ENCODE measurements around the gene NELL2.
A peak's percentile ranks its signal among the peaks of the same experiment; 100 is the strongest.
"Not testable (repeated sequence)": the region's sequence is repeated elsewhere in the genome, so short reads cannot be mapped to it uniquely, and the experiment has no call there.

The NELL2 gene

GRCh38 chr12:44875954-44876543, at the start of gene NELL2:
Gene NELL2 (minus strand): TSS chr12:44876315. CDS start chr12:44875869, 446 bp downstream.
- DNase-seq, result peak; percentile 44

DNA sequence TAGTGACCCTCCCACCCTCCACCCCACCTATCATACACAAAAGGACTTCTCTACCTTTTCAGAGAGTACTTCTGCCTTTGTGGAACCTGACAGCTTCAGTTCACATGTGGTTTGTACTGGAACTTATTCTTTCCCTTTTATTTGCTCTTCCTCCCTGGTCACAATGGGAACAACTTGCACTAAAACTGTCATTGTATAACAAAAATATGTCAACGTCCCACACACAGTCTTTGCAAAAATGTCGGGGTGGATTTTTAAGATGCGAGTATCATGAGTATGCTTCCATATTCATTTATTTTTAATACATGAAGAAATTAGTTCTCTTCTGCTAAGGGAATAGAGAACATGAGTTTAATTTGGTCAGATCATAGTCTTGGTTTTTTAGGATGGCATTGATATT, 45.6 kb upstream of the NELL2 start:
- DNase-seq, result no peak

DNA sequence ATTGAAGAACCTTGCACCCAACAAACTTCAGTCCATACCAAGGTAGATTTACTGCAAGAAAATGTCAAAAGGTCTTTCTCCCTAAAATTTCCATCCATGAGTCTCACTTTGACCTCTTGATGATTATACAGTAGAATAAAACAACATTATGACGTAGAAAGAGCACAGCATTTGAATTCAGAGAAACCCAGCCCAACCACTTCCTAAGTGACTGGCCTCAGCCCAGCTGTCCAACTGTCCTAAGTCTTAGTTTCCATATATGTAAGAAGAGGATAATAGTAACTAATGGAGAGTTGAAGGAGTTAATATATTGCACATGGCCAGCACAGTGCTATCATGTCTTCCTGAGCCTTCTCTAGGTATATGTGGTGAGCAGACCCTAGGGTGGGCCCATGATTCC, 41.0 kb upstream of the NELL2 start:
- no peak for DNase-seq

DNA sequence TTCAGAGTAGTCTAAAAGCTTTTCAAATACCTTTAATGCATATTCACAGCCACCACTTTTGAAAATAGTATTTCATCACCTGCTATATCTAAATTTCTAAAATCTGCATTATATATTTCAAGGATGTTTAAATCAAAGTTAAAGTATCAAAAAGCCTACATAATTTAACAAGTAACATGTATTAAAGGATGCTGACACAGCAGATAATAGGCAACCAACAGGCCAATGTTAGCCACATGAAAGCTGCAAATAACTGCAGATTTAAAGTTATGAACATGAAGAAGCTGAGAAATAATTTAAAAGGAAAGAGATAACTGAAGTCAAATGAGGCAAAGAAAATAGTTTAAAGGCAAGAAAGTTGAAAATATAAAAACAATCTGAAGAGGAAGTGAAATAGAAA, 39.8 kb upstream of the NELL2 start:
- DNase-seq, result no peak

DNA sequence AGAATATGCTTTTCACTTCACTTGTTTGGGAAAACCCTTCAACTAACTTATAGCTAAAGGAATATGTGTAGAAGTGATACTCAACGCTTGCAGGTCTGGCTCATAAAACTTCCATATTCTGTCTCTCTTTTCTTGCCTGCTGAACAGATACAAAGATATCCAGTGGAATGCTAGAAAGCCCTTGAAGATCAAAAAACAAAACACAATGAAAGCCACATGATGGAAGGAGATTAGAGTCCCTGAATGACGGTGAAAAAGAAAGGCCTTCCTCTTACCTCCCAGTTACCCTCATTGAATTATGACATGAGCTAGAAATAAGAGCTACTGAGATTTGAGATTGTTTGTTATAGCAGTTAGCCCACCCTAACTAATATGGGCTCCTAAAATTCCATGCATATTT, 28.2 kb upstream of the NELL2 start:
- DNase-seq, result no peak

GRCh38 chr12:44898108-44898507, 22.0 kb upstream of the NELL2 start:
- not testable (repeated sequence) for DNase-seq

GRCh38 chr12:44889926-44890325, 13.8 kb upstream of the NELL2 start:
- no peak for DNase-seq

- no peak for DNase-seq
Measured at GRCh38 chr12:44889162-44889561, 13.0 kb upstream of the NELL2 start.

- DNase-seq, result no peak
Measured at GRCh38 chr12:44885902-44886301, 9.8 kb upstream of the NELL2 start.

DNA sequence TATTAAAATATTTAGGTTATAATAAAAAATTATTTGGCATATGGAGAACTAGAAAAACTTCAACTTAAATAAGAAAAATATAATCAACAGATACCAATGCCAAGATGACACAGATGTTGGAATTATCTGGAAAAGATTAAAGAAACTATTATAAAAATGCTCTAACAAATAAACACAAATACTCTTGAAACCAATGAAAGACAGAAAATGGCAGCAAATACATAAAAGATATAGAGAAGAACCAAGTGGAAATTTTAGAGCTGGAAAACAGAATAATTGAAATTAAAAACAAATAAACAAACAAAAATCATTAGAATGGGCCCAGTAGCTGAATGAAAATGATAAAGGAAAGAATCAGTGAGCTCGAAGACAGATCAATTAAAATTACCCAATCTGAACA, 5.1 kb upstream of the NELL2 start:
- DNase-seq, result no peak

- DNase-seq, result peak; percentile 44
Measured at GRCh38 chr12:44876544-44877410, 662 bp upstream of the NELL2 start.

DNA sequence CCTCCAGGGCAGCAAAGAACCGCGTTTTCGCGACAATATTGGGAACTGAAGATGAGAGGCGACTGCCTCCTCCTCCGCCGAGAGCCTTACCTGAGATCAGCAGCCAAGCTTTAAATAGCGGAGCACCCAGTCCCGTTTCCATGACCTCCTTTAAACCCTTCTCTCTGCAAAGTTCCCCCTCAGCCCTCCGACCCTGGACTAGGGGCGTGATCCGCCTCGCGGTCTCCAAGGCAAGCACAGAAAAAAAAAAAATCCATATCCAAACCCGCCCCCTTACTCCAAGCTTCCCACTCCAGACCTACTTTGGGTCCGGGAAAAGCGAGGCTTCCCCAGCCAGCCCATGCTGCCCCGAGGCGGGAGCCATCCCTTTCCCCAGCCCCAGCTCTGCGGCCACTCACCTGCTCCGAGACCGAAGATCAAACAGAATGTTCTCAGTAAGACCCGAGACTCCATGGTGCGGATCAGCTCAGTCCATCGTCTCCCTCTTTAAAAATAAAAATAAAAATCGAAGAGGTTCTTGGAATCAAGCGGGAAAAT, 630 bp downstream of the NELL2 start:
- DNase-seq, result peak; percentile 28

DNA sequence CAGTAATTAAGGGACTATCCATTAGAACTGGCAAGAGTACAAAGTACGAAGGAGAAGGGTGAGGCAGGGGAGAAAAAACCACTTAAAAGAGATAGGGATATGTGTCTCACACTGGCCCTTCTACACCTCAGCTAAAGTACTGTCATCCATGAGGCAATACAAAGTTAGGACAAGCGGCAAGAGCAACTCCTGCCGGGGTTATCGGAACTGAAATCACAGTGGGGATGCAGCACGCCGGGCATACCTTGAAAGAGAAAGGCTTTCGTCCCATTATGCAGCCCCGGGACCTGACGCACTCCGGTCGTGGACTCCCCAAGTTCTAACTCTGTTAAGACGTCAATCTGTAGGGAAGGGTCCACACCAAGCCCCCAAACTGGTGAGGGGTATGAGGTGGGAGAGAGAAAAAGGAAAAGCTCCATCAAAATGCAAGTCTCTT, 1.1 kb downstream of the NELL2 start:
- no peak for DNase-seq

DNA sequence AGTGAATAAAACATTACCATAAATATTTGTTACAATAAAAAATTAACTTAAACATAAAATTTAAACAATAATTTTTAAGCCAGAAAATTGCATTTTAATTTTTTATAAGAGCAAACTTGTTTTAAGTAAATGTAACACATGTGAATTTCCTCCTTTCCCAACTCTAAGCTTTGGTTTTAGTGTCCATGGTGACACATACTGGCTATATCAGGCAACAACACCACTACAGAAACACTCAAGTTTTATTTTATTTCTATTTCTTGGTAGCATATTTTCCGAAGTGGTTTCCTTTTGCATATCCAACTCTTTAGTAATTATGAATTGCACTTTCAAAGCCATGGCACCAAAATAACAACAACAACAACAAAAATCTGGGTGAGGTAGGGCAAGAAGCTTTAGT, 2.2 kb downstream of the NELL2 start:
- no peak for DNase-seq

DNA sequence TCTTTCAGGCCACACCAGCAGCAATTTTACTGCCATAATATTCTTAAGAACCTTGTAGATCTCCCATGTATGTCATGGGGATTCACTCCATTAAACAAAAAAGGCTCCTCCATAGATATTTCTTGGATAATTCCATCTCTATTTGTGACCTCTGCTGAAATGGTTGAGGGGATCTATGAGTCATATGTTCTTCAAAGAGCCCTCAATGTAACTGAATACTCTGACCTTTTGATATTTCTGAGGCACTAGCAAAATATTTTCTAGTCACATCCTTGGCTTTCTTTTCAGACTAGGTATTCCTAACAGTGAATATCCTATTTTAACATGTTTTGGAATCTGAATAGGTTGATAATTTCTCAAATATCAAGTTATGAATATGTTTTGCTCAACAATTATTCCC, 6.6 kb downstream of the NELL2 start:
- DNase-seq, result no peak

DNA sequence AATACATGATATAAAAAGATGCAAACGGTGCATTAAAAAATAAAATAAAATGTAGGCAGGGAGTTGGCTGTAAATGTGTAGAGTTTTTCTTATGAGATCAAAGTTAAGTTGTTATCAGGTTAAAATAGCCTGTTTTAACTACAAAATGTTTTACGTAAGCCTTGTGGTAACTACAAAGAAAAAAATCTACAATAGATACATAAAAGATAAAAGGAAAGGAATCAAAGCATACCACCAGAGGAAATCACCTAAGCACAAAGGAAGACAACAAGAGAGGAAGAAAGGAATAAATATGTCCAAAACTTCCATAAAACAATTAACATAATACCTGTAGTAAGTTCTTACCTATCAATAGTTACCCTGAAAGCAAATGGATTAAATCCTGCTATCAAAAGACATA, 12.2 kb downstream of the NELL2 start:
- no peak for DNase-seq

DNA sequence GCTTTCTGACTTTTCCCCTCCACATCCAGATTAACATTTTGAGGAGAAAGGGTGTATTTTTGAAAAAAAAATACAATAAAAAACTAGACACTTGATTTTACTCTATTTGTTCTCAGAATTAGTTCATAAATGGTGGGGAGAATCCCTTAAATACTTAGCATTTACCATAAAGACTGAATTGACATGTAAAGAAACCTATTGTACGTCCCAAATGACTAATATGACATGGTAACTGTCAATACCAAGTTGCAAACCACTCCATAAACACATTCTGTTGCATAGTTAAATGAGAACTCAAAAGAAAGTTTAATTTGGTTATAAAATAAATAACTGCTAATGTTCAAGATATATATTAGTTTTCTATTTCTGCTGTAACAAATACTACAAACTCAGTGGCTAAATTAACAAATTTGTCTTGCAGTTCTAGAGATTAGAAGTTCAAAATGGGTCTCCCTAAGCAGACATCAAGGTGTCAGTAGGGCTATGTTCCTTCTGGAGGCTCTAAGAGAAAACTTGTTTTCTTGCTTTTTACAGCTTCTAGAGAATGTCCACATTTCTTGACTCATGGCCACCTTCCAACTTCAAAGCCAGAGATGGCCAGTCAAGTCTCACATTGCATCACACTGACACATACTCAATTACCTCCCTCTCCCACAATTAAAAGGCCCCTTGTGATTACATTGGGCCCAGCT, 16.0 kb downstream of the NELL2 start:
- no peak for DNase-seq

DNA sequence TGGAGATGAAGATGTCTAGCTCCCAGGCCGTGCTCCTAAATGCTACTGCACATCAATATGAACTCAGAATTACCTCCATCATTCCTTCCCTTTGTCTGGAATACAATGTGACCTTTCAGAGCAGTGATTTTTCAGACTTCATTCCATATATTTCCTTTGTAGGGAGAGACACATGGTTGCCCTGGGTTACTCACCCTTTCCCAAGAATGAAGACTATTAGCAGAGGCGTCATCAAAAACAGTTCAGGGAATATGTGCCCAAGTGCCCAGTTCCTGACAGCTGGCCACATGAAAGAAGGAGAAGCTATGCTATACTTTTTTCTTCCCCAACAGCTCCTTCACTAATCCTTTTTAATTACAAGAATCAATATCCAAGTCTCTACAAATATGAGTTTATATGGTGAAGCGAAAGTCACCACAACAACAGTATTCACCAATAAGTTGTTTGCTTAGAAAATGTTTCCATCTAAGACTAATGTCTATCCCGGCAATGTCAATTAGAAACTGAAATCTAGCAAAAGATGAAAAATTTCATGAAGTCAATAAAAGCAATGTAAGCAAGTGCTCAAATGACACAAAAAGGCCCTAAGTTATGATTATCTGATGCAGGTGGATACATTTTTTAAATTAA, 17.8 kb downstream of the NELL2 start:
- DNase-seq, result no peak

DNA sequence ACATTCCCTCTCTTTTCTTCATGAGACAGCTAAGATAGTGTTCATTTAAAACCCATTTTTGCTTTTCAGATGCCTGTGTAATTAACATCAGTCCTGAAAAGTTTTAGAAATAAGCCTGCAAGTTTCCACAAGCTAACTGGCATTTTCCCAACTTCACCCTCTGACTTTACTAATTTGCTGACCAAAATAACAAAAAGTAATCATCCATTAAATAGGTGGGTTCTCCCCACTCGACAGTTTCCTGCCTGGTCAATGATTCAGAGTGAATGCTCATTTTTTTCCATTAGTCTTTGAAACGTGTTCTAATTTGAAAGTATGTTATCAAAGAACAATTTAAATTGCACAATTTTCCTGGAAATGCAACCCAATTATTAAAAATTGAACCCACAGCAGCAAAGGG, 23.6 kb downstream of the NELL2 start:
- no peak for DNase-seq

GRCh38 chr12:44851586-44851985, 24.5 kb downstream of the NELL2 start:
- DNase-seq, result no peak

DNA sequence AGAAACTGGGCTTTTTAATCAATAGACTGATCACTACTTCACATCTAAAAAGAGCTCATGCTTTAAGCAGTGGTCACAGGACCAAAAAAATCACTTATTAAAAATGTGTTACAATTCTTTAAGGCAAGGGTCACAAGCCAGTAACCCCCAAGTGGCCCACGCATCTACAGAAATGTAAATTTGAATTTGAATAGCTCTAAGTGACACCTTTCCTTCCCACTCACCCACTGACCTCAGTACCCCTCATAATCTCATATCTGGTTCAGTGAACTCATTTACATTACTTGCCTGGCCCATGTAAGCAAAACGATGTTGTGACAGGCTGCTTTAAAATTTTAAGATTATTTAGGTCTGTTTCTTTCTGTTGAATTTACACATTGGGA, 27.4 kb downstream of the NELL2 start:
- DNase-seq, result no peak

DNA sequence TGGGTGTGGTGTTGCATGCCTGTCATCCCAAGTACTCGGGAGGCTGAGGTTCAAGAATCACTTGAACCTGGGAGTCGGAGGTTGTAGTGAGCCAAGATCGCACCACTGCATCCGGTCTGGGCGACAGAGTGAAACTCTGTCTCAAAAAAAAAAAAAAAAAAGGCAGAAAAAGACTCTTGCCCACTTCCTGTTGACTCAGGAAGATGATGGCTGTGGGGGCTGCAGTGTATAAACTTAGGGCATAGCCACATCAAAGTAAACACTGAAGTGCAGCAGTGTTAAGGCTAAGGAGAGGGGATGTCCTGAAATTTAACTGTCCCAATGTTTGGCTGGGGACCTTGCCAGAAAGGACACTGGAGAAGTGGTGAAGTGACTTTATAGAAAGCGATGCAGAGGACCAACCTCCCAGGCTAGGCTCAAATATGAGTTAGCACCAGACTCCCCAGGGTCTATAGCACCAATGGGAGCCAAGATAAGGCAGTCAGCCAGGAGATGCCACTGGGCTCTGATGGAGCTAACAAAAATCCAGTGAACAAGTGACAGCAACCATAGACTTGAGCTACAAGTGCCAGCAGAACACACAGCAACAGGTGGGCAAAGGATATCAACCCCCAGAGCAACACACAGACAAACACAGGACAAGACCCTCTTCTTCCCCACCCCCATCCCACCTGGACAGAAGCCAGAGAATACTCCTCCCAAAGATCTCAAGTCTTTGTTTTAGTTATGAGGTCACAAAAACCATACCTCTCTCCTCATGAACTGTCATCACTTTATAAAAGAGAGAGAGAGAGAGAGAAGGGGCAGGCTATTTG, 28.0 kb downstream of the NELL2 start:
- no peak for DNase-seq
